Activated CD8-positive, alpha-beta memory T cell treated with anti-CD3 and anti-CD28 coated beads for 48 hours (primary cell): ENCODE data around the gene CTSF.

ENCODE experiments used
- DNase-seq, 3 experiments: peaks; one replicate each; pipeline ENCODE4 v3.0.0-alpha.2; 2020; ENCODE audit warnings: low read depth in 2 of 3, low spot score in 2 of 3

The CTSF gene

DNA sequence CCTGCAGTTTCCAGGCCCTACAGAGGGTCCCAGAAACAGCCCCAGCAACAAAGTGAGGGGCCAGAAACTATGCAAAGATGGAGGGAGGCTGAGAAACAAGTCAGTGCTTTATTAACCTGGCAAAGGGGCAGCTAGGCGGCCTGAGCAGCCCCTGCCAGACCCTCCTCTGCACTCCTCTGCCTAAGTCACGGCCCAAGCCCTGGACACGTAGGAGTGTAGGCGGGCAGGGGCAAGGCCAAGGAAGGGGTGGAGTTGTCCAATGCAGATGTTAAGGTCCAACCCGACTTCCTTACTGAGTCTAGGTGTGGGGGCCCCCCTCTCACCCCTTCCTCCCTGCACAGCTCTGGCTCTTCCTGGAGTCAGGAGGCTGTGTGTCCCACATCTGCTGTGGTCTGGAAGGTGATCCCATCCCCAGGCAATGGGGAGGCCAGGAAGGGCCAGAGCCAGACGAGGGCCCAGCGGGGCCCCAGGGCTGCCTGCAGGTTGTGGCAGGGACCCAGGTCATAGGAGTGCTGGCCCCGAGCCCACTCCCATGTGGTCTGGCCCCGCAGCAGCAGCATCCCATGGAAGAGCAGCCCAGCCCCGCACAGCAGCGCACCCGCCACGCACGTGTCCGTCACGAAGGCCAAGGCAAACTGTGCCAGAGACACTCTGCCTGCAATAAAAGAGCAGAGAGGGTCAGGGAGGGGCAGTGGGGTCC, 29.1 kb downstream of the CTSF start:
- DNase-seq, result no peak

DNA sequence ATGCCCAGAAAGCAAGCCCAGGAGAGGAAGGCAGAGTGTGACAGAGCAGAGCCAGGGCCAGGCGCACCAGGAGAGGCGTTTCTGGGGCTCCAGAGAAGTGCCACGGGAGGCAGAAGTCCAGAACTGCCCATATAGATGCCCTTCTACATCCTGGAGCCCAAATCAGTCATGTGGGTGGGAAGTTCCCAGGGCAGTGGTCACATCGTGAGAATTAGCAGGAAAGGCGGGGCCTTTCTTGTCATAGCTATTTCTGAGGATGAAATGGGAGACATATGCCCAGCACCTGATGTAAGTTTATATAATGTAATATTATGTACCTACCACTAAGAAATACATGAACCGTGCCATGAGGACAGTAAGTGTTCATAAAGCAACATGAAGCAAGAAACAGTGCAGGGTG, 35.6 kb downstream of the CTSF start:
- no peak for DNase-seq

DNA sequence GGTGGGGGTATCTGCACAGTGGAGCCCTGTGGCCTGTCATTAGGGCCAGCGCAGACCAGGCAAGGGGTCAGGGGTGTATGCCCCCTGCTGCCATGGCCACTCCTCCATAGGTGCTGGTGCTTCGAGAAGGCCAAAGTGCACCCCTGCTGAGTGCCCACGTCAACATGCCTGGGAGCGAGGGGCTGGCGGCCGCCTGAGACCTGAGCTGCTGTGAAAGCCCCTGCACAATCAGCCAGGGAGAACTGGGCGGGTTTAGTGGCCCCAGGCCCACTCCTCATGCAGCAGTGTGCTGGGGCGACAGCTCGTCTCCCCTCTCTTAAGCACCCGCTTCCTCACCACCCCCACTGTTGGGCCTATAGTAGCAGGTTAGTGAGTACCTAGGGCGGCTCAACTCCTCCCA, 36.6 kb downstream of the CTSF start:
- no peak for DNase-seq

DNA sequence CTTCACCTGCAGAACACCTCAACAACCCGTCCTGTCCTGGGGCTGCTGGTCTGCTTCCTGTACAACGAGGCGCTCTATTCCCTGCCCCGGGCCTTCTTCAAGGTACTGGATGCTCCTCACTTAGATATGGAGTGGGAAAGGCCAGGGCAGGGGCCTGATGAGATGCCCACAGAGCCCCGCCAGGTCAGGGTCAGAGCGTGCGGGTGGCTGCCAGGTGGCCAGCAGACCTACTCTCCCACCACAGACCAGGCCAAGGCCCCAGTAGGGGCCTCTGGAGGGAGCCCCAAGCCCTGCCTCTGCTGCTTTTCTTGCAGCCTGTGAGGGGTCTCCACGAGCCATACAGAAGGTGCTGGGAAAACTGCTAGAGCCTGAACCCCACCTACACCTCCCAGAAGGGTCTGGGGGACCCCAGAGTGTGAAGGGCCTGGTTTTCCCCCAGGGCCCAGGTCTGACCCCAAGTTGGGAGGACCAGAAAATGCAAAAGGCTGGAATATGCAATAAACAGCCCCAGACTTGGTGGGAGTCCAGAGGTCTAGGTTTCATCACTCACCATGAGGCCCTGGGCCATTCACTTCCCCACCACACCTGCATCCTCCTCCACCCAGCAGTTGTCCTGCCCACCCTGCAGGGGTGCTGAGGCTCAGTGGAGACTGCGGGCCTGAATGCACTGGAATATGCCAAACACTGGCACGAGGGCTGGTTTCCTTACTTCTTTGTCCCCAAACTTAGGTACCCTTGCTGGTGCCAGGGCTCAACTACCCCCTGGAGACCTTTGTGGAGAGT, 37.3 kb downstream of the CTSF start:
- no peak for DNase-seq

DNA sequence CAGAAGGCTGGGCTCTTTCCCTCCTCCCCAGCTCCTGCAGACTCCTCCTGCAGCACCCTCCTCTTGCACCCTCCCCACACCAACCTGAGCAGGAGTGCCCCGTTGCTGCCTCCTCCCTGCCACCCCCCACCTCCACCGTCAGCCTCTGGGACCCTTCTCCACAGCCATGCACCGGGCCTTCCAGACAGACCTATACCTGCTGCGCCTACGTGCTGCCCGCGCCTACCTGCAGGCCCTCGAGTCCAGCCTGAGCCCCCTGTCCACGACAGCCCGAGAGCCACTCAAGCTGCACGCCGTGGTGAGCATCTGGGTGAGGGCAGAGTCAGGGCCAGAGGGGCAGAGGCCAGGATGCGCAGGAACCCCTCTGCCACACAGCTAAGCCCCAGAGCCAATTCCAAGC, 38.8 kb downstream of the CTSF start:
- no peak for DNase-seq

DNA sequence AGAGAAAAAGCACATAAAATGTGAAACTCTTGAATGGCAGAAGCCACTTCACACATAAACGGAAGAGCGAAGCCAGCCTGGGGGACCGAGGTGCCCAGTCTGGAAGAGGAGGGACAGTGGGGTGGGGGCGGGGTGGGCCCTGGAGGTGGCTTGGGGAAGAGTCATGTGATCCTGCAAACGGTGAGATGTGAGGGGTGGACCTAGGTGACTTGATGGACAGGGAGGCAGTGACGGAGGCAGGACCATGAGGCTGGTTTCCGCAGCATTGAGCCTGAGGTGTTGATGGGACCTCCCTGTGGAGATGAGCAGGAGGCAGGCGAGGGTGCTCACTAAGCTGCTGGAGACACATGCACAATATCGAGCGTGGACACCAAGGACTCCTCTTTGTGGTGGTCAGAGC, 39.3 kb downstream of the CTSF start:
- DNase-seq, result no peak

DNA sequence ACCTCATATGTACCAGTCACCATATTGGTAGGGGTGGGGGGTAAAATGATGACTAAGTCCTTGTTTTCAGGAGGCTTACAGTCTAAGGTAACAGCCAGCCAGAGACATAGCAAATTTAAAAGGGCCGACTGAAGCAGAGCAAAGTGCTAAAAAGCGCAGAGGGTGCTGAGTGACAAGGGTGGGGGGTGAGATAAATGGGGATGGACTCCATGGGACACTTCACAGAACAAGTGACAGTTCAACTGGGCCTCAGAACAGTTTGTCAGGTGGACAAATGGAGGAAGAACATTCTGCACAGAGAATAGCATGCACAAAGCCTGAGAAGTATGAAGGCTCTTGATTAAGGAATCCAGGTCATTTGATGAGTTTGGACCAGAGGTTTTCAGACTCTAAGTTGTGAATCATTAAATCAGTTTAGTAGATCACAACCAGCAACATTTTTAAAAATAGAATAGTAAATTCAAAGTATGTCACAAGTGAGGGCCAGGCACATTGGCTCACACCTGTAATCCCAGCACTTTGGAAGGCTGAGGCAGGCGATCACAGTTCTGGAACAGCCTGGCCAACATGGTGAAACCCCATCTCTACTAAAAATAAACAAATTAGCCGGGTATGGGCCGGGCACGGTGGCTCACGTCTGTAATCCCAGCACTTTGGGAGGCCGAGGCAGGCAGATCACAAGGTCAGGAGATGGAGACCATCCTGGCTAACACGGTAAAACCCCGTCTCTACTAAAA, 43.9 kb downstream of the CTSF start:
- DNase-seq, result no peak

DNA sequence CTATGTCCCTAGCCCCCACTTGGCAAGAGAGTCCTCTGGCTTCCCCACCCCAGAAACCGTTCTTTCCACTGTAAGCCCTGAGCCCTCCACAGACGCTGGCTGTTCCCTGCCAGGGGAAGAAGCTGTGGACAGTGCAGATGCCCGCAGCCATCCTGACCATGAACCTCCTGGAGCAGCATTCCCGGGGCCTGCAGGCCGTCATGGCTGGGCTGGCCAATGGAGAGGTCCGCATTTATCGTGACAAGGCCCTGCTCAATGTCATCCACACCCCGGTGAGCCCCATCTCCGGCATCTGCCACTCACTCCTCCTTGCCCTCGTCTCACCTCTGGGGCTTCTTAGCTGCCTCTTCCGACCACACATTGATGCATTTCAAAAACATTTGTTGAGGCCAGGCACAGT, 44.8 kb downstream of the CTSF start:
- no peak for DNase-seq
